HUES48 (cell line): ENCODE data around the gene PSMB10.

Source experiments
- H3K27ac ChIP-seq: one replicate; pipeline ENCODE4 v1.7.0; 2013; ENCODE audit warnings: low read depth, low read length, inconsistent platforms
- H3K27me3 ChIP-seq: 2 replicates; pipeline ENCODE4 v1.6.1; 2013; ENCODE audit warnings: mild to moderate bottlenecking, low read length; ENCODE audit not compliant: control insufficient read depth, insufficient read depth
- H3K36me3 ChIP-seq: 2 replicates; pipeline ENCODE4 v1.6.1; 2013; ENCODE audit warnings: low read length; ENCODE audit not compliant: control insufficient read depth, insufficient read depth
- H3K4me1 ChIP-seq: 2 replicates; pipeline ENCODE4 v1.6.1; 2013; ENCODE audit warnings: mild to moderate bottlenecking, low read length; ENCODE audit not compliant: control insufficient read depth, insufficient read depth
- H3K4me3 ChIP-seq: 2 replicates; pipeline ENCODE4 v1.5.1; 2013; ENCODE audit warnings: mild to moderate bottlenecking, low read depth, low read length
- H3K9ac ChIP-seq: 2 replicates; pipeline ENCODE4 v1.6.1; 2013; ENCODE audit warnings: mild to moderate bottlenecking, low read depth, low read length, moderate library complexity
- H3K9me3 ChIP-seq: 2 replicates; pipeline ENCODE4 v1.6.1; 2013; ENCODE audit warnings: low read length; ENCODE audit not compliant: control insufficient read depth, insufficient read depth

Gene PSMB10

DNA sequence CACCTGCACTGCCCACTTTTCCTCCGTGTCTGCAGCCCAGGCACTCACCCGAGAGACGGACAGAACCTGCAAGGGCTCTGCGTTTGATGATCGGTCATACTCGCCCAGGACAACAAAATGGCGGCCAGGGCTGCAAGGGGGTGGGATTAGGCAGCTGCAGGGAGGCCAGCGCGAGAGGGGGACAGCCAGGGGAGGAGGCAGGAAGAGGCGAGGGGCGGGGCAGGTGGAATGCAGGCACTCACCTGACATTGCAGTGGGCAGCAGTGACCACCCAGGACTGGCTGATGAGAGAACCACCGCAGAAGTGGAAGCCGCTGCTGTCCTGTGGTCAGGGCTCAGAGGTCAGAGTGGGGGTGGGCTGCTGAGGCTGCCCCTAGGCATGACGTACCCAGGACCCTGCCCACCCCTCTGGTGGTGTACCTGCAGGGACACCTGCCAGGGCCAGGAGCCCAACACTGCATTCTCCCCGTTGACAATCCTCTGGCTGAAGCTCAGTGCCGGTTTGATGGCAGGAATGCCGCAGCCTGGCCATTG, 5.9 kb downstream of the PSMB10 start:
- Histone ChIP-seq H3K27me3 (no peaks in the 10 kb centered on the region), H3K27ac (no peak overlapping the region), H3K4me1 (peaks cover 4% of the 10 kb centered on the region; the same call in 1 of the 2 replicates), H3K9ac (no peak overlapping the region), H3K4me3 (no peak overlapping the region), H3K36me3 (peaks cover 23% of the 10 kb centered on the region), H3K9me3 (no peaks in the 10 kb centered on the region)

DNA sequence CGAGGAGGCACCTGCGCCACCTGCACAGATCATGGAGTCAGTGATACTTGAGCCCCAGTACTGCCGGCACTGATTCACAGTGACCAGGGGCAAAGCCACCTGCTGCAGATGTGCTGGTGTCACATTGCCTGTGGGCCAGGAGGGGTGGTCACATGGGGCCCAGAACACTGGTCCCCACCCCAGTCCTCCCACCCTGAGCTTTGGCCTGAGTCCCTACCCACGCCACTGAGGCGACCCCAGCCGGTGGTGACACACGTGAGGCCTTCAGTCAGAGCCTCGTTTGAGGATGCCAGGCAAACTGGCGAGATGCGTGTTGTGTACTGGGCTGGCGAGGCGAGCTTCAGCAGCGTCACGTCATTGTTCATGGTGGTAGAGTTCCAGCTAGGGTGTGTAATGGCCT, 6.5 kb downstream of the PSMB10 start:
- Histone ChIP-seq H3K9me3 (no peaks in the 10 kb centered on the region), H3K9ac (no peak overlapping the region), H3K36me3 (peaks cover 23% of the 10 kb centered on the region), H3K27ac (no peak overlapping the region), H3K27me3 (no peaks in the 10 kb centered on the region), H3K4me3 (no peak overlapping the region), H3K4me1 (peaks cover 4% of the 10 kb centered on the region; the same call in 1 of the 2 replicates)

DNA sequence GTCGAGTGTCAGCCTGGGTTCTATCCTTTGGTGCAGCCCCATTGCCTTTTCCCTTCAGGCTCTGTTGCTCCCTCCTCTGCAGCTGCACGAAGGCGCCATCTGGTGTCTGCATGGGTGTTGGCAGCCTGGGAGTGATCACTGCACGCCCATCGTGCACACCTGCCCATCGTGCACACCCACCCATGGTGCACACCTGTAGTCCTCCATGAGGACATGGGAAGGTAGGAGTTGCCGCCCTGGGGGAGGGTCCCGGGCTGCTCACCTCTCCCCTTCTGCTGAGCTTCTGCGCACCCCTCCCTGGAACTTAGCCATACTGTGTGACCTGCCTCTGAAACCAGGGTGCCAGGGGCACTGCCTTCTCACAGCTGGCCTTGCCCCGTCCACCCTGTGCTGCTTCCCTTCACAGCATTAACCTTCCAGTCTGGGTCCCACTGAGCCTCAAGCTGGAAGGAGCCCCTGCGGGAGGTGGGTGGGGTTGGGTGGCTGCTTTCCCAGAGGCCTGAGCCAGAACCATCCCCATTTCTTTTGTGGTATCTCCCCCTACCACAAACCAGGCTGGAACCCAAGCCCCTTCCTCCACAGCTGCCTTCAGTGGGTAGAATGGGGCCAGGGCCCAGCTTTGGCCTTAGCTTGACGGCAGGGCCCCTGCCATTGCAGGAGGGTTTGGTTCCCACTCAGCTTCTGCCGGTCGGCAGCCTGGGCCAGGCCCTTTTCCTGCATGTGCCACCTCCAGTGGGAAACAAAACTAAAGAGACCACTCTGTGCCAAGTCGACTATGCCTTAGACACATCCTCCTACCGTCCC, 7.9 kb downstream of the PSMB10 start:
- Histone ChIP-seq H3K27ac (no peak overlapping the region), H3K36me3 (peaks cover 23% of the 10 kb centered on the region), H3K4me3 (no peak overlapping the region), H3K27me3 (no peaks in the 10 kb centered on the region), H3K4me1 (no peaks in the 10 kb centered on the region; the same call in 1 of the 2 replicates), H3K9me3 (no peaks in the 10 kb centered on the region), H3K9ac (no peak overlapping the region)

DNA sequence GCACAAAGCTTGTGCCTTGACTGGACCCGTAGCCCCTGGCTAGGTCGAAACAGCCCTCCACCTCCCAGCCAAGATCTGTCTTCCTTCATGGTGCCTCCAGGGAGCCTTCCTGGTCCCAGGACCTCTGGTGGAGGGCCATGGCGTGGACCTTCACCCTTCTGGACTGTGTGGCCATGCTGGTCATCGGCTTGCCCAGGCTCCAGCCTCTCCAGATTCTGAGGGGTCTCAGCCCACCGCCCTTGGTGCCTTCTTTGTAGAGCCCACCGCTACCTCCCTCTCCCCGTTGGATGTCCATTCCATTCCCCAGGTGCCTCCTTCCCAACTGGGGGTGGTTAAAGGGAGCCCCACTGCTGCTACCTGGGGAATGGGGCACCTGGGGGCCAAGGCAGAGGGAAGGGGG, 8.5 kb downstream of the PSMB10 start:
- Histone ChIP-seq H3K4me1 (no peaks in the 10 kb centered on the region; the same call in 1 of the 2 replicates), H3K9ac (no peak overlapping the region), H3K27ac (no peak overlapping the region), H3K9me3 (no peaks in the 10 kb centered on the region), H3K36me3 (peaks cover 28% of the 10 kb centered on the region), H3K27me3 (no peaks in the 10 kb centered on the region), H3K4me3 (no peak overlapping the region)

DNA sequence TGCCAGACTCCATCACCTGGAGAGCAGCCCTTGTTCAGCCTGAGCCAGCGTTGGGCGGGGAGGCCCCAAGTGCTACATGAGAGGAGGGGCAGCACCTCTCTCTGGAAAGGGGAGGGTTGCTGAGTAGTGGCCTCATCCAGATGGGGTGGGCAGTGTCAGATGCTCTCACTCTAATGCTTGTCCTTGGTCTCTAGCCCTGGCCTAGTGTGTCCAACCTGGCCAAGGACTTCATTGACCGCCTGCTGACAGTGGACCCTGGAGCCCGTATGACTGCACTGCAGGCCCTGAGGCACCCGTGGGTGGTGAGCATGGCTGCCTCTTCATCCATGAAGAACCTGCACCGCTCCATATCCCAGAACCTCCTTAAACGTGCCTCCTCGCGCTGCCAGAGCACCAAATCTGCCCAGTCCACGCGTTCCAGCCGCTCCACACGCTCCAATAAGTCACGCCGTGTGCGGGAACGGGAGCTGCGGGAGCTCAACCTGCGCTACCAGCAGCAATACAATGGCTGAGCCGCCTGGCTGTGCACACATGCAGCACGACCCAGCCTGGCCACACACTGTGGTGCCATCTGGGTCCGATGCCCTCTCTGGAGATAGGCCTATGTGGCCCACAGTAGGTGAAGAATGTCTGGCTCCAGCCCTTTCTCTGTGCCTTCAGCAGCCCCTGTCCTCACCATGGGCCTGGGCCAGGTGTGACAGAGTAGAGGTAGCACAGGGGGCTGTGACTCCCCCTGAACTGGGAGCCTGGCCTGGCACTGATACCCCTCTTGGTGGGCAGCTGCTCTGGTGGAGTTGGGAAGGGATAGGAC, 9.3 kb downstream of the PSMB10 start:
- no peaks in the 10 kb centered on the region; the same call in 1 of the 2 replicates for H3K4me1 ChIP-seq

DNA sequence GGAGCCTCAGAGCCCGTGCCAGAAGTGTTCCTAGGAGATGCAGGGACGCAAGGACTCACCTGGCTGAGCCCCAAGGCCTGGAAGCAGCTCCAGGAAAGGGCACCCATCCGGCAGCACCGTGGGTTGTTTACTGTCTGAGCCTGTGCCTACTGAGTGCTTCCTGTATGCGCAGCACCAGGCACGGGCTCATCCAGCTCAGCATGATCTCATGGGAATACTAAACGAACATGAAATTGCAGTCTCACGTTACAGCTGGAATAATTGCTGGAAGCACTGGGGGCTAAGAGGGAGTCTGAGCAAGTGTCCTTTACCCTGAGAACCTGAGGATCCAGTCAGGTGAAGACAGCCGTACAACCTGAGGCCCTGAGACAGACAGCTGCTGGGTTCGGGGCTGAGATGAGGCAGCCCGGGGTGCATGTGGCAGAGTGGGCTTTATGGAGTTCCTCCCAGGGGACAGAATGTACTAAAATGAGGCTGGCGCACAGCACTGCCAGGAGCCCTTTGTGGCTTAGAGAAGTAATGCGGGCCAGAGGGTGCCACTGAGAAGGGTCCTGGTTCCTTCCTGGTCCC, 10.4 kb downstream of the PSMB10 start:
- H3K9ac ChIP-seq, result no peak overlapping the region
- H3K4me1 ChIP-seq, result no peaks in the 10 kb centered on the region; the same call in 1 of the 2 replicates

More for the DNA sequence above, 9.3 kb downstream of the PSMB10 start:
- Histone ChIP-seq H3K27me3 (no peaks in the 10 kb centered on the region), H3K9ac (no peak overlapping the region), H3K4me3 (no peak overlapping the region), H3K27ac (no peak overlapping the region), H3K9me3 (no peaks in the 10 kb centered on the region), H3K36me3 (peaks cover 28% of the 10 kb centered on the region)

DNA sequence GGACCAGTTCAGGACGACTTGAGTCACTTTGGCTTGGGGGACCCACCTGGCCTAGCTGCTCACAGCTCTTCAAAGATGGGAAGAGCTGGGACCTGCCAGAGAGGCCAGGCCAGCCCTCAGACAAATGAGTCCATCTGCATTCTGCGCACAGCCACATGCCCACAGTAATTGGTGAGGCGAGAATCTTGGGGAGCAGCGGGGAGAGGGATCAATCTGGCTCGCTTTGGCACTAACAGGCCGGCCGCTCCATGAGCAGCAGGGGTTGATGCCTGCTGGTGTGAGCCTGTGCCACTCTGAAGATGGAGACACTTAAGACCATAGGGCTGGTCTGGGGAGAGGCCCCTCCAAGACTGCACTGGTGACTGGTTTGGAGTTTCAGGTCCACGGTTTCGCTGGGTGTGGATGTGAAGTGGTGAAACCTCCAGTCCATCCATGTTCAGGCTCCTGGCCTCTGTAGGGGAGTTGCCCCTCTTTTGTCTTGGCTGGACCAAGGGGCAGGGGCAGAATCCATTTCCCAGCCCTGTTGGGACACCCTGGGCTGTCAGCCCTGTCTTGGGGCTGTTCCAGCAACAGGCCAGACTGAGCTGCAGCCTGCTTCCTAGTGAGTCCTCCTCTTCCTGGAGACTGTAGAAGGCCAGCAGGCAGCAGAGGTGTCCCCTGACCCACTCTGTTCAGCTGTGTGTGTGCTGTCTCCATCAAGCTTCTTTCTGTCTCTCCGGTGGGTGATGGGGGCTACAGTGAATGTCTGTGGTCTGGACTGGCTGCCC, 12.3 kb downstream of the PSMB10 start:
- H3K27me3 ChIP-seq, result no peaks in the 10 kb centered on the region
- H3K36me3 ChIP-seq, result peaks cover 24% of the 10 kb centered on the region
- H3K4me1 ChIP-seq, result no peaks in the 10 kb centered on the region; the same call in 1 of the 2 replicates
- no peak overlapping the region for H3K4me3 ChIP-seq
- no peak overlapping the region for H3K9ac ChIP-seq
- no peak overlapping the region for H3K27ac ChIP-seq
- H3K9me3 ChIP-seq, result no peaks in the 10 kb centered on the region

More for the DNA sequence above, 10.4 kb downstream of the PSMB10 start:
- peaks cover 28% of the 10 kb centered on the region for H3K36me3 ChIP-seq
- H3K4me3 ChIP-seq, result no peak overlapping the region
- no peaks in the 10 kb centered on the region for H3K27me3 ChIP-seq
- no peaks in the 10 kb centered on the region for H3K9me3 ChIP-seq
- no peak overlapping the region for H3K27ac ChIP-seq

DNA sequence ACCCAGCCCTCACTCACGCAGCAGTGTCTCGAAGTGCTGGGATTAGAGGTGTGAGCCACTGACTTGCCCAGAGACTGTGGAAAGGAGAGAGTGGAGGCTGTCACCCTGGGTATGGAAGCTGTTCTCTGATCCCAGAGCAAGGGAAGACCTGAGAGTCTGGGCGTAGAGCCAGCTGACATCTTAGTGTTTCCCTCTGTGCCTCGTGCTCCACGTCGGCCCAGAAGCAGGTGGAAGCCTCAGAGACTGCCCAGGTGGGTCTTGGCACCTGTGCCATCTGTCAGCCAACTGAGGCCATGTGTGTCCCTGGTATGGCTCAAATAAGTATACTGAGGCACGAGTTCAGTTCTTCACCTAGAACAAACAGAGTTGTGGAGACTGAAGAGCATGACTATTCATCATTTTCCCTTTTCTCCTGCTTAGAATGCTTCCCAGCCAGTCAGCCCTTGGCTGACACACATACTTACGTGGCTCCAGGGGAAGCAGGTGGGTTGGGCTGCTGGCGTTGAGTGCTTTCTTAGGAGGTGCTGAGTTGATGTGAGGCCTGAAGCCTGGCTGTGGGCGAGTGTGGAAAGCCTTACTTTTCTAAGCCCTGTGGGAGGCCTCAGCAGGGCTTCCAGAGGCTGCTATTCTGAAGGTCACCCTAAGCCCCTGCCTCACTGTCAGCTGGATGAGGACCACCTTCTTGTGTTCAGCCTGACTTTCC, 13.1 kb downstream of the PSMB10 start:
- Histone ChIP-seq H3K4me1 (no peaks in the 10 kb centered on the region; the same call in 1 of the 2 replicates), H3K36me3 (peaks cover 16% of the 10 kb centered on the region), H3K9ac (no peak overlapping the region), H3K27ac (no peak overlapping the region), H3K9me3 (no peaks in the 10 kb centered on the region), H3K27me3 (no peaks in the 10 kb centered on the region), H3K4me3 (no peak overlapping the region)

DNA sequence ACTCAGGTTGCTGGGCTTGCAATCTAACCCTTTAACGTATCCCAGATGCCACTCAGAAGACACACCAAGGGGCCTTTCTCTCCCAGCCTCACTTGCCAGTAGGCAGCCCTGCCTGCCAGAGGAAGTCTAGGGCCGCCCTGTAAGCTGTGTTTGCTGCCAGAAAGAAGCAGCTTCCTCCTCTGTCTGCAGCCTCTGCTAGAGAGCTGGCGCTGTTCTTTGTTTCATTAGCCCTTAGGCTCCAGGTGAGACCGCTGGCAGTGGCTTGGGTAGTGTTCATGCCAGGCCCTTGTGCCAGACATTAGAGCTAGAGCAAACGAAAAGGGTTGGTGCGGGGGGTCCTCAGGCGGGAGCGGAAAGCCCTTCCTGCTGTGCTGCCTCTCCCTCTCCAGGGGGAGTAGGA, 13.9 kb downstream of the PSMB10 start:
- Histone ChIP-seq H3K9me3 (no peaks in the 10 kb centered on the region), H3K27ac (no peak overlapping the region), H3K4me1 (no peaks in the 10 kb centered on the region; the same call in 1 of the 2 replicates), H3K36me3 (peaks cover 15% of the 10 kb centered on the region), H3K9ac (no peak overlapping the region), H3K27me3 (no peaks in the 10 kb centered on the region), H3K4me3 (no peak overlapping the region)

DNA sequence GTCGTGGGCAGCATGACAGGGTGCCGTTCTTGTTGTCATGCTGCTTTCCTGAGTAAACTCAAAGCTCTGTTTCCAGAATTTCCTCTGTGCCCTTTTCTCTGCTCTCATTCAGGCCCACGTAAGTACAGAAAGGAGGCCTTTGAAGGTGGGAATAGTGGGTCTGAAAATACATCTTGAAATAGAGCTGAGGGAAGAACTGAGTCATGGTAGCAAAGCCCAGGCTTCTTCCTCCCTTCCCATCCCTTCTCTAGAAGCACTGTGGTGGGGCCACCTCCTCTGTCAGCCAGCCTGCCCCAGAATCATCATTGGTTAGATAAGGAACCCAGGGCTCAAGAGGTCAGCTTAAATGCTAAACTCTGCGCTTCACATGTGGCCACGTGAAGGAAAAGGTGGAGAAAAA, 14.4 kb downstream of the PSMB10 start:
- H3K4me1 ChIP-seq, result no peaks in the 10 kb centered on the region; the same call in 1 of the 2 replicates
- H3K4me3 ChIP-seq, result no peak overlapping the region
- peaks cover 12% of the 10 kb centered on the region; the same call in 1 of the 2 replicates for H3K36me3 ChIP-seq
- H3K9me3 ChIP-seq, result no peaks in the 10 kb centered on the region
- no peak overlapping the region for H3K27ac ChIP-seq
- no peaks in the 10 kb centered on the region for H3K27me3 ChIP-seq
- H3K9ac ChIP-seq, result no peak overlapping the region
